Calu3 (cell line): ENCODE measurements around the gene SMARCA4. TPM values are rescaled to one million over a fixed set of nuclear protein-coding genes. Genes with fewer than 3 reads are reported as not detected.

Experiments used
- BruUV-seq: library from RNA; stranded (reverse); fragments of 400-500 nt; replicated peaks from 2 replicates; lab custom pipeline; 2021; lab: Mats Ljungman, UMichigan
- CTCF ChIA-PET: fragments of 300-600 bp; sonication (Branson Sonifier 250); formaldehyde crosslinking; loops from one replicate; lab custom pipeline; 2022; ENCODE audit warnings: antibody characterized with exemption; lab: Charles Lee
- DNase-seq: peaks from one replicate; pipeline ENCODE4 v3.0.0; 2022
- H3K27ac Mint-ChIP-seq: one replicate; pipeline ENCODE4 v1.8.0; 2022; ENCODE audit warnings: mixed read lengths; ENCODE audit not compliant: unreplicated experiment
- H3K27me3 Mint-ChIP-seq: one replicate; pipeline ENCODE4 v1.8.0; 2022; ENCODE audit warnings: mixed read lengths; ENCODE audit not compliant: unreplicated experiment
- H3K36me3 Mint-ChIP-seq: one replicate; pipeline ENCODE4 v1.8.0; 2022; ENCODE audit warnings: mild to moderate bottlenecking, moderate library complexity, mixed read lengths; ENCODE audit not compliant: insufficient read depth, unreplicated experiment
- H3K4me1 Mint-ChIP-seq: one replicate; pipeline ENCODE4 v1.8.0; 2022; ENCODE audit warnings: mild to moderate bottlenecking, low read depth, mixed read lengths; ENCODE audit not compliant: unreplicated experiment
- H3K4me3 Mint-ChIP-seq: one replicate; pipeline ENCODE4 v1.8.0; 2022; ENCODE audit warnings: mild to moderate bottlenecking, low read depth, moderate library complexity, mixed read lengths; ENCODE audit not compliant: unreplicated experiment
- H3K9me3 Mint-ChIP-seq: one replicate; pipeline ENCODE4 v1.8.0; 2022; ENCODE audit warnings: low read depth, mixed read lengths; ENCODE audit not compliant: unreplicated experiment
- CTCF ChIP-seq: fragments of 200-600 bp; IDR thresholded peaks from one replicate; pipeline ENCODE4 v1.8.0; 2022; ENCODE audit warnings: antibody characterized with exemption; ENCODE audit not compliant: unreplicated experiment
- intact Hi-C: fragments of 100-400 bp; cut with micrococcal nuclease; formaldehyde crosslinking; loops from one replicate; pipeline ENCODE4 v1.10.0; 2022; ENCODE audit not compliant: unreplicated experiment
- total RNA-seq: library from RNA; stranded (reverse); gene quantifications from 2 replicates; pipeline ENCODE4 v1.2.3, GENCODE V29; 2022

SMARCA4 gene
- total RNA-seq, 1 experiment from 2014 or later: 116 TPM

- H3K27me3 Mint-ChIP-seq: no peaks in the 10 kb centered on the region
- H3K27ac Mint-ChIP-seq: peak overlapping the region; percentile 52
- no peak overlapping the region for H3K4me3 Mint-ChIP-seq
- CTCF ChIA-PET: no interaction called here
- peaks cover 56% of the 10 kb centered on the region for H3K36me3 Mint-ChIP-seq
- TF ChIP-seq CTCF: no peak
- intact Hi-C loops: no loop called here
- no peaks in the 10 kb centered on the region for H3K9me3 Mint-ChIP-seq
- no TSS peak for BruUV-seq
- no peak for DNase-seq
- H3K4me1 Mint-ChIP-seq: no peaks in the 10 kb centered on the region
Observed at GRCh38 chr19:10922638-10923014, 38.2 kb upstream of the SMARCA4 start.

- H3K4me3 Mint-ChIP-seq: no peak overlapping the region
- H3K27me3 Mint-ChIP-seq: no peaks in the 10 kb centered on the region
- no peak for DNase-seq
- CTCF ChIA-PET: no interaction called here
- H3K36me3 Mint-ChIP-seq: peaks cover 61% of the 10 kb centered on the region
- no peak for TF ChIP-seq CTCF
- intact Hi-C loops: no loop called here
- no peaks in the 10 kb centered on the region for H3K4me1 Mint-ChIP-seq
- BruUV-seq: no TSS peak
- H3K9me3 Mint-ChIP-seq: no peaks in the 10 kb centered on the region
- H3K27ac Mint-ChIP-seq: no peak overlapping the region
Observed at GRCh38 chr19:10923260-10924112, 37.3 kb upstream of the SMARCA4 start.

- no peaks in the 10 kb centered on the region for H3K4me1 Mint-ChIP-seq
- no peak for TF ChIP-seq CTCF
- BruUV-seq: no TSS peak
- intact Hi-C loops: no loop called here
- H3K4me3 Mint-ChIP-seq: no peak overlapping the region
- H3K36me3 Mint-ChIP-seq: peaks cover 66% of the 10 kb centered on the region
- no peaks in the 10 kb centered on the region for H3K9me3 Mint-ChIP-seq
- H3K27ac Mint-ChIP-seq: no peak overlapping the region
- DNase-seq: no peak
- CTCF ChIA-PET: no interaction called here
- H3K27me3 Mint-ChIP-seq: no peaks in the 10 kb centered on the region
Observed at GRCh38 chr19:10924597-10924996, 36.2 kb upstream of the SMARCA4 start.

- no peak for DNase-seq
- no peaks in the 10 kb centered on the region for H3K4me1 Mint-ChIP-seq
- CTCF ChIA-PET: interaction anchor here (0.9 kb wide), 1 partner anchor 9 kb away, joined by 3 read pairs; no protein-coding TSS in a partner anchor
- TF ChIP-seq CTCF: no peak
- intact Hi-C loops: no loop called here
- H3K27ac Mint-ChIP-seq: peak overlapping the region; percentile 79
- no peaks in the 10 kb centered on the region for H3K9me3 Mint-ChIP-seq
- peaks cover 41% of the 10 kb centered on the region for H3K36me3 Mint-ChIP-seq
- peak overlapping the region; percentile 89 for H3K4me3 Mint-ChIP-seq
- TSS peak; percentile 74 for BruUV-seq
- no peaks in the 10 kb centered on the region for H3K27me3 Mint-ChIP-seq
Observed at GRCh38 chr19:10927730-10928562, 32.9 kb upstream of the SMARCA4 start.
